GM12878 (cell line): ENCODE data around the gene TNF. TPM values are rescaled to one million over a fixed set of nuclear protein-coding genes. Genes with fewer than 3 reads are reported as not detected.

ENCODE experiments used
- ATAC-seq: fragments of 200-7000 bp; cut with Tn5 transposase; 3 replicates; pipeline ENCODE4 v1.9.1; 2020; ENCODE audit warnings: mild to moderate bottlenecking, moderate library complexity
- BruUV-seq: library from RNA; stranded (reverse); fragments of 400-500 nt; replicated peaks from 2 replicates; lab custom pipeline; 2021; lab: Mats Ljungman, UMichigan
- CTCF ChIA-PET: fragments of 300-600 bp; sonication (Branson Sonifier 250); formaldehyde crosslinking; extraction: SDS; loops from one replicate; lab custom pipeline; 2021; ENCODE audit warnings: inconsistent platforms; lab: Yijun Ruan, JAX
- POLR2A ChIA-PET: fragments of 350-600 bp; formaldehyde crosslinking; extraction: SDS; loops from one replicate; lab custom pipeline; 2021; ENCODE audit warnings: inconsistent platforms; lab: Charles Lee
- RAD21 ChIA-PET: fragments of 300-600 bp; sonication (Branson Sonifier 250); formaldehyde crosslinking; loops from one replicate; lab custom pipeline; 2023; ENCODE audit warnings: antibody characterized with exemption; ENCODE audit not compliant: unreplicated experiment; lab: Charles Lee
- SMC1A ChIA-PET: fragments of 300-600 bp; sonication (Branson Sonifier 250); formaldehyde crosslinking; loops from one replicate; lab custom pipeline; 2023; ENCODE audit not compliant: unreplicated experiment, uncharacterized antibody; lab: Charles Lee
- DNase-seq: peaks from one replicate; pipeline ENCODE4 v3.0.0-alpha.2; 2011; ENCODE audit warnings: low read depth, low spot score
- FAIRE-seq: peaks from 3 replicates; lab custom pipeline; 2011; peaks lifted over from hg19 to GRCh38; lab: Jason Lieb, UNC
- H2AFZ ChIP-seq: 2 replicates; pipeline ENCODE4 v1.6.0; 2011; ENCODE audit warnings: low read depth, low read length, control low read depth; ENCODE audit not compliant: control insufficient read depth
- H3K27ac ChIP-seq: 2 replicates; pipeline ENCODE4 v1.5.1; 2011; ENCODE audit warnings: control low read depth; ENCODE audit not compliant: control insufficient read depth, insufficient read depth
- H3K27me3 ChIP-seq, 2 experiments: replicated peaks in 1 of 2; 2 replicates each; pipeline versions ENCODE4 v1.6.0 to v1.6.1; 2011; ENCODE audit warnings: low read length in 1 of 2; ENCODE audit not compliant: control insufficient read depth in 2 of 2, insufficient read depth in 2 of 2
- H3K36me3 ChIP-seq, 2 experiments: 2 replicates each; pipeline ENCODE4 v1.5.1; 2011; ENCODE audit warnings: low read length in 1 of 2; ENCODE audit not compliant: control insufficient read depth in 2 of 2, insufficient read depth in 2 of 2
- H3K4me1 ChIP-seq: 2 replicates; pipeline ENCODE4 v1.6.1; 2011; ENCODE audit warnings: mild to moderate bottlenecking, low read length, moderate library complexity, mixed read lengths; ENCODE audit not compliant: control insufficient read depth, insufficient read depth
- H3K4me2 ChIP-seq: 2 replicates; pipeline ENCODE4 v1.6.0; 2011; ENCODE audit warnings: control low read depth; ENCODE audit not compliant: control insufficient read depth, insufficient read depth
- H3K4me3 ChIP-seq: fragments of 200-600 bp; sonication (generic); 2 replicates; pipeline ENCODE4 v1.5.1; 2016
- H3K79me2 ChIP-seq: 2 replicates; pipeline ENCODE4 v1.6.0; 2011; ENCODE audit warnings: low read length; ENCODE audit not compliant: control insufficient read depth, insufficient read depth
- H3K9ac ChIP-seq: 2 replicates; pipeline ENCODE4 v1.8.0; 2011; ENCODE audit warnings: low read length, control low read depth, mixed read lengths; ENCODE audit not compliant: control insufficient read depth, insufficient read depth
- H3K9me3 ChIP-seq: replicated peaks from 3 replicates; pipeline ENCODE4 v1.5.1; 2011; ENCODE audit warnings: mild to moderate bottlenecking, low read length; ENCODE audit not compliant: control insufficient read depth, insufficient read depth
- H4K20me1 ChIP-seq: 2 replicates; pipeline ENCODE4 v1.6.0; 2011; ENCODE audit not compliant: control insufficient read depth, insufficient read depth
- CUX1 ChIP-seq: IDR thresholded peaks from 2 replicates; pipeline ENCODE4 v1.6.1; 2012; ENCODE audit warnings: improper control_type of control experiment, low read depth, low read length; ENCODE audit not compliant: insufficient replicate concordance
- MTA3 ChIP-seq: IDR thresholded peaks from 2 replicates; pipeline ENCODE4 v1.6.1; 2012; ENCODE audit warnings: low read length, inconsistent platforms, borderline replicate concordance
- PAX8 ChIP-seq: fragments of 450-650 bp; IDR thresholded peaks from 2 replicates; pipeline ENCODE4 v1.6.1; 2017; ENCODE audit warnings: mild to moderate bottlenecking, moderate library complexity
- PKNOX1 ChIP-seq: fragments of 450-650 bp; IDR thresholded peaks from 2 replicates; pipeline ENCODE4 v1.6.1; 2016; ENCODE audit warnings: mild to moderate bottlenecking
- PRDM15 ChIP-seq: fragments of 450-650 bp; formaldehyde crosslinking; IDR thresholded peaks from 2 replicates; pipeline ENCODE4 v1.4.0; 2020; ENCODE audit warnings: mild to moderate bottlenecking, moderate library complexity
- WGBS: methylation state at CpG from one replicate; pipeline ENCODE4 v1.1.6; 2016; ENCODE audit warnings: low lambda C conversion rate; ENCODE audit not compliant: insufficient replicate concordance, insufficient coverage; ENCODE audit errors: missing lambda C conversion rate; 5-methylcytosine and 5-hydroxymethylcytosine counted together
- in situ Hi-C: fragments of 300-500 bp; cut with MboI; formaldehyde crosslinking; loops from 9 replicates; pipeline ENCODE4 v1.14.3; 2018; ENCODE audit warnings: mixed read lengths
- intact Hi-C: fragments of 100-400 bp; cut with micrococcal nuclease; formaldehyde crosslinking; loops from one replicate; pipeline ENCODE4 v1.14.2; 2022; ENCODE audit not compliant: unreplicated experiment
- polyA plus RNA-seq, 11 experiments: library from polyadenylated mRNA; depleted of rRNA in 4 of 11; unstranded in 6 of 11; stranded (reverse) in 5 of 11; fragments of >200 nt; fragmentation: Nextera tagmentation in 4 of 11; fragmentation: Illumina TruSeq in 1 of 11; extraction: Ambion mirVana in 4 of 11; extraction: Trizol in 1 of 11; gene quantifications; 1 replicate in 1 of 11; 2 replicates in 10 of 11; pipeline versions ENCODE4 v1.2.1 to v1.2.3, GENCODE V29; 2011 to 2016; ENCODE audit warnings: inconsistent platforms in 2 of 11, missing spikeins in 2 of 11, low read depth in 1 of 11
- total RNA-seq, 4 experiments: library from RNA; depleted of rRNA in 3 of 4; stranded (reverse); fragments of >200 nt in 3 of 4; fragmentation: Illumina TruSeq in 1 of 4; extraction: Trizol in 1 of 4; gene quantifications; 2 replicates each; pipeline versions ENCODE4 v1.2.1 to v1.2.3, GENCODE V29; 2013 to 2021
- TF ChIP-seq, protein P1 (sequence below): fragments of 450-650 bp; IDR thresholded peaks from 2 replicates; pipeline ENCODE4 v1.6.1; 2016; ENCODE audit warnings: mild to moderate bottlenecking

Gene TNF
- total and polyA plus RNA-seq, 10 of the 15 experiments (the other 5 are each of a cell fraction or from before 2014, with no cell fraction given) = 18.0 to 94.8 (median 61.9) TPM

- intact Hi-C loops (loop anchor here (10.0 kb wide), 1 partner anchor 198 kb away; no protein-coding TSS in a partner anchor), in situ Hi-C loops (no loop called here)
- TF ChIP-seq, protein P1, sequence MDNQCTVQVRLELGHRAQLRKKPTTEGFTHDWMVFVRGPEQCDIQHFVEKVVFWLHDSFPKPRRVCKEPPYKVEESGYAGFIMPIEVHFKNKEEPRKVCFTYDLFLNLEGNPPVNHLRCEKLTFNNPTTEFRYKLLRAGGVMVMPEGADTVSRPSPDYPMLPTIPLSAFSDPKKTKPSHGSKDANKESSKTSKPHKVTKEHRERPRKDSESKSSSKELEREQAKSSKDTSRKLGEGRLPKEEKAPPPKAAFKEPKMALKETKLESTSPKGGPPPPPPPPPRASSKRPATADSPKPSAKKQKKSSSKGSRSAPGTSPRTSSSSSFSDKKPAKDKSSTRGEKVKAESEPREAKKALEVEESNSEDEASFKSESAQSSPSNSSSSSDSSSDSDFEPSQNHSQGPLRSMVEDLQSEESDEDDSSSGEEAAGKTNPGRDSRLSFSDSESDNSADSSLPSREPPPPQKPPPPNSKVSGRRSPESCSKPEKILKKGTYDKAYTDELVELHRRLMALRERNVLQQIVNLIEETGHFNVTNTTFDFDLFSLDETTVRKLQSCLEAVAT = 0 out of 2 replicates have a peak, but pooled peaks have one; percentile 5
- TF ChIP-seq PRDM15 (CRISPR knock-in tag) (no peak), PKNOX1 (0 out of 2 replicates have a peak, but pooled peaks have one; percentile 5), PAX8 (no peak), CUX1 (no peak), MTA3 (0 out of 2 replicates have a peak, but pooled peaks have one; percentile 34)
- Histone ChIP-seq H3K4me2 (peak overlapping the region; percentile 91), H4K20me1 (no peaks in the 10 kb centered on the region), H3K36me3 (no peaks in the 10 kb centered on the region), H3K4me3 (no peak overlapping the region), H3K27me3 (no peaks in the 10 kb centered on the region), H3K9me3 (no peaks in the 10 kb centered on the region), H3K27ac (peak overlapping the region; percentile 93), H3K4me1 (peaks cover 28% of the 10 kb centered on the region), H3K79me2 (no peaks in the 10 kb centered on the region), H2AFZ (peak overlapping the region; percentile 91), H3K9ac (peak overlapping the region; percentile 38)
- 26% methylated on average over 7 of the region's 7 CpGs for whole genome bisulfite sequencing
- SMC1A ChIA-PET = interaction anchor here (1.0 to 45.5 kb wide), 7 partner anchors 10 to 103 kb away, joined by 3 to 1989 read pairs (median 4); partner anchors contain the start of genes AIF1, ATP6V1G2, DDX39B and LST1
- no peak for DNase-seq
- POLR2A ChIA-PET = interaction anchor here (0.6 to 8.5 kb wide), 16 partner anchors 11 to 1246 kb away, joined by 3 to 282 read pairs (median 4); partner anchors contain the start of genes AIF1, BAG6, CLIC1 and LST1
- FAIRE-seq = no peak
- RAD21 ChIA-PET = interaction anchor here (1.0 to 12.5 kb wide), 6 partner anchors 11 to 98 kb away, joined by 3 to 668 read pairs (median 48); partner anchors contain the start of genes ATP6V1G2, DDX39B, LST1 and LTB
- peak; percentile 6 for ATAC-seq
- BruUV-seq = no TSS peak
- CTCF ChIA-PET = interaction anchor here (1.2 to 31.0 kb wide), 4 partner anchors 12 to 99 kb away, joined by 3 to 2098 read pairs (median 397); partner anchors contain the start of genes ATP6V1G2, DDX39B, LST1 and LTA
These were observed 17.0 kb downstream of the TNF start for GRCh38 chr6:31592396-31592771.
